Endothelial cell of umbilical vein (primary cell): Measurements from ENCODE around the gene RHOG. TPM values are rescaled to one million over a fixed set of nuclear protein-coding genes. Genes with fewer than 3 reads are reported as not detected.
"Not testable (repeated sequence)": the region's sequence is repeated elsewhere in the genome, so short reads cannot be mapped to it uniquely, and the experiment has no call there.

ENCODE experiments used
- BruUV-seq: library from RNA; stranded (reverse); fragments of 400-500 nt; replicated peaks from 2 replicates; lab custom pipeline; 2021; lab: Mats Ljungman, UMichigan
- CTCF ChIA-PET: fragments of 300-600, 350-600 bp; sonication (Branson Sonifier 250); formaldehyde crosslinking; loops from one replicate; lab custom pipeline; 2021; ENCODE audit warnings: antibody characterized with exemption, inconsistent platforms; lab: Charles Lee
- POLR2A ChIA-PET: fragments of 300-600, 350-600 bp; sonication (Branson Sonifier 250); formaldehyde crosslinking; loops from one replicate; lab custom pipeline; 2021; ENCODE audit warnings: antibody characterized with exemption, inconsistent platforms; lab: Charles Lee
- DNase-seq: peaks from one replicate; pipeline ENCODE4 v3.0.0-alpha.2; 2011; ENCODE audit warnings: low read depth, low spot score
- FAIRE-seq: peaks from 2 replicates; lab custom pipeline; 2011; peaks lifted over from hg19 to GRCh38; lab: Jason Lieb, UNC
- H2AFZ ChIP-seq: 2 replicates; pipeline ENCODE4 v1.6.0; 2012; ENCODE audit warnings: low read depth, low read length, control low read depth, inconsistent platforms
- H3K27ac ChIP-seq: 2 replicates; pipeline ENCODE4 v1.5.1; 2011; ENCODE audit warnings: low read depth, mild to moderate bottlenecking, control low read depth, low read length, moderate library complexity; ENCODE audit not compliant: insufficient read depth
- H3K27me3 ChIP-seq, 2 experiments: 2 replicates each; pipeline versions ENCODE4 v1.6.0 to v1.6.1; 2011; ENCODE audit warnings: low read length in 2 of 2, mixed read lengths in 1 of 2; ENCODE audit not compliant: control insufficient read depth in 2 of 2, insufficient read depth in 2 of 2
- H3K36me3 ChIP-seq, 2 experiments: 2 replicates in 1 of 2; 3 replicates in 1 of 2; pipeline ENCODE4 v1.5.1; 2011; ENCODE audit warnings: low read length in 2 of 2, mild to moderate bottlenecking in 1 of 2, moderate library complexity in 1 of 2; ENCODE audit not compliant: control insufficient read depth in 2 of 2, insufficient read depth in 2 of 2; ENCODE audit errors: extremely low read depth in 1 of 2
- H3K4me1 ChIP-seq: 3 replicates; pipeline ENCODE4 v1.5.1; 2011; ENCODE audit warnings: mild to moderate bottlenecking, low read length; ENCODE audit not compliant: control insufficient read depth, insufficient read depth; ENCODE audit errors: extremely low read depth
- H3K4me2 ChIP-seq: 2 replicates; pipeline ENCODE4 v1.6.1; 2011; ENCODE audit warnings: low read length, control low read depth, mixed read lengths; ENCODE audit not compliant: insufficient read depth
- H3K4me3 ChIP-seq, 3 experiments: fragments of 200-600 bp in 1 of 3; sonication (generic), shearing (Covaris generic) in 1 of 3; replicated peaks in 1 of 3; 2 replicates each; pipeline ENCODE4 v1.5.1; 2011 to 2016; ENCODE audit warnings: control low read depth in 3 of 3, low read length in 3 of 3, mild to moderate bottlenecking in 2 of 3, inconsistent platforms in 1 of 3, low read depth in 1 of 3, moderate library complexity in 1 of 3; ENCODE audit not compliant: insufficient read depth in 1 of 3
- H3K79me2 ChIP-seq: 2 replicates; pipeline ENCODE4 v1.6.0; 2012; ENCODE audit warnings: low read length, inconsistent platforms; ENCODE audit not compliant: control insufficient read depth, insufficient read depth
- H3K9ac ChIP-seq: replicated peaks from 2 replicates; pipeline ENCODE3; 2011; ENCODE audit warnings: low read length, control low read depth; ENCODE audit not compliant: insufficient read depth; ENCODE audit errors: extremely low read depth
- H3K9me1 ChIP-seq: replicated peaks from 3 replicates; pipeline ENCODE4 v1.6.0; 2011; ENCODE audit warnings: mild to moderate bottlenecking, low read length; ENCODE audit not compliant: control insufficient read depth, insufficient read depth; ENCODE audit errors: extremely low read depth
- H3K9me3 ChIP-seq: replicated peaks from 2 replicates; pipeline ENCODE4 v1.5.1; 2012; ENCODE audit warnings: low read length, inconsistent platforms; ENCODE audit not compliant: control insufficient read depth, insufficient read depth
- H4K20me1 ChIP-seq: replicated peaks from 2 replicates; pipeline ENCODE3; 2011; ENCODE audit warnings: mild to moderate bottlenecking, low read length; ENCODE audit not compliant: control insufficient read depth, insufficient read depth; ENCODE audit errors: extremely low read depth
- CTCF ChIP-seq, 2 donors: IDR thresholded peaks; 1 replicate in 1 of 2; 2 replicates in 1 of 2; pipeline ENCODE4 v1.5.1; 2011; ENCODE audit warnings: low read length in 2 of 2, mild to moderate bottlenecking in 2 of 2, moderate library complexity in 2 of 2, control low read depth in 1 of 2, inconsistent platforms in 1 of 2, low read depth in 1 of 2; ENCODE audit not compliant: insufficient read depth in 1 of 2; ENCODE audit errors: extremely low read depth in 1 of 2
- EZH2 ChIP-seq: IDR thresholded peaks from 2 replicates; pipeline ENCODE4 v1.6.1; 2012; ENCODE audit warnings: borderline replicate concordance, low read depth, mild to moderate bottlenecking, moderate library complexity, low read length, inconsistent platforms; ENCODE audit not compliant: severe bottlenecking
- FOS ChIP-seq: IDR thresholded peaks from 2 replicates; pipeline ENCODE4 v1.6.1; 2011; ENCODE audit warnings: mild to moderate bottlenecking, low read length, moderate library complexity, borderline replicate concordance; ENCODE audit not compliant: insufficient read depth
- GATA2 ChIP-seq: IDR thresholded peaks from 2 replicates; pipeline ENCODE4 v1.7.0; 2011; ENCODE audit warnings: low read depth, mild to moderate bottlenecking, moderate library complexity, mixed read lengths, low read length; ENCODE audit not compliant: insufficient read length, insufficient read depth
- JUN ChIP-seq: IDR thresholded peaks from 2 replicates; pipeline ENCODE4 v1.6.1; 2011; ENCODE audit warnings: borderline replicate concordance, low read depth; ENCODE audit not compliant: insufficient read length, insufficient read depth
- MAX ChIP-seq: IDR thresholded peaks from 2 replicates; pipeline ENCODE4 v1.6.1; 2011; ENCODE audit not compliant: insufficient read depth, insufficient read length
- MYC ChIP-seq: IDR thresholded peaks from one replicate; pipeline ENCODE4 v1.6.1; 2011; ENCODE audit warnings: mild to moderate bottlenecking, low read depth, low read length
- POLR2A ChIP-seq: IDR thresholded peaks from 2 replicates; pipeline ENCODE4 v1.6.1; 2012; ENCODE audit warnings: low read depth, mild to moderate bottlenecking, control low read depth, low read length
- POLR2AphosphoS5 ChIP-seq: IDR thresholded peaks from 2 replicates; pipeline ENCODE4 v1.6.1; 2012; ENCODE audit warnings: low read depth, mild to moderate bottlenecking, control low read depth, low read length, moderate library complexity; ENCODE audit not compliant: insufficient read depth
- dilution Hi-C: fragments of 300-500 bp; cut with MboI; formaldehyde crosslinking; loops from one replicate; pipeline ENCODE4 v1.15.0; 2019; ENCODE audit warnings: low sequenced_read_pairs; ENCODE audit not compliant: extremely low pct_ligation_motif_present
- intact Hi-C: fragments of 100-400 bp; cut with micrococcal nuclease; formaldehyde crosslinking; loops from one replicate; pipeline ENCODE4 v1.10.0; 2022
- polyA plus RNA-seq, 4 experiments: library from polyadenylated mRNA; depleted of rRNA in 3 of 4; stranded (reverse) in 3 of 4; unstranded in 1 of 4; fragments of >200 nt; gene quantifications; 2 replicates each; pipeline versions ENCODE4 v1.2.1 to v1.2.3, GENCODE V29; 2011 to 2012; ENCODE audit warnings: missing spikeins in 1 of 4
- total RNA-seq: library from RNA; stranded (reverse); gene quantifications from 2 replicates; pipeline ENCODE4 v1.2.3, GENCODE V29; 2021

RHOG gene
- total and polyA plus RNA-seq, 2 donors (not counting 3 experiments of a cell fraction or from before 2014, with no cell fraction given): 69.0 to 119 TPM

GRCh38 chr11:3814832-3815231 lies 25.9 kb downstream of the RHOG start:
- H3K36me3 ChIP-seq, POLR2A ChIA-PET, dilution Hi-C loops, H3K4me3 ChIP-seq, H3K4me1 ChIP-seq, BruUV-seq, H3K9me3 ChIP-seq, FAIRE-seq, H2AFZ ChIP-seq, H3K9ac ChIP-seq, H3K79me2 ChIP-seq, H3K4me2 ChIP-seq, H4K20me1 ChIP-seq, H3K27ac ChIP-seq, H3K9me1 ChIP-seq, DNase-seq, H3K27me3 ChIP-seq, intact Hi-C loops: not testable (repeated sequence)
- CTCF ChIA-PET: interaction anchor here (0.8 to 2.2 kb wide), 2 partner anchors 8 to 34 kb away, joined by 3 to 6 read pairs; no protein-coding TSS in a partner anchor

- FAIRE-seq (no peak), DNase-seq (no peak)
- Histone ChIP-seq H2AFZ (no peak overlapping the region), H3K4me3 (no peak overlapping the region), H3K27me3 (no peaks in the 10 kb centered on the region), H3K36me3 (no peaks in the 10 kb centered on the region), H3K4me1 (peaks cover 7% of the 10 kb centered on the region), H3K27ac (no peak overlapping the region), H3K9me1 (no peaks in the 10 kb centered on the region), H3K79me2 (no peaks in the 10 kb centered on the region), H3K9ac (no peak overlapping the region), H3K9me3 (no peaks in the 10 kb centered on the region), H4K20me1 (no peaks in the 10 kb centered on the region), H3K4me2 (no peak overlapping the region)
- BruUV-seq: no TSS peak
- dilution Hi-C loops: no loop called here
- ChIA-PET POLR2A (no interaction called here), CTCF (interaction anchor here (1.0 to 4.4 kb wide), 4 partner anchors 13 to 262 kb away, joined by 3 to 28 read pairs (median 4); no protein-coding TSS in a partner anchor)
- intact Hi-C loops: no loop called here
- TF ChIP-seq POLR2AphosphoS5: no peak
- TF ChIP-seq GATA2: no peak
- no peak for TF ChIP-seq CTCF (IDR thresholded peaks at IDR 0.05; ENCODE audit: extremely low read depth in 1 of 2, insufficient read depth in 1 of 2, low read depth in 1 of 2, low read length in 2 of 2)
- no peak for TF ChIP-seq POLR2A
- no peak for TF ChIP-seq EZH2
- TF ChIP-seq MYC: no peak
- no peak for TF ChIP-seq MAX
- no peak for TF ChIP-seq FOS
- TF ChIP-seq JUN: no peak
These were observed 29.8 kb downstream of the RHOG start for GRCh38 chr11:3810951-3811350.
